NCI-H1694 treated with DMSO at 0.1 percent for 48 hours (cell line): ENCODE data around the gene FAM13A.

ENCODE experiments used
- DNase-seq: peaks from one replicate; lab custom pipeline; 2025; lab: John Stamatoyannopoulos, UW

FAM13A gene

DNA sequence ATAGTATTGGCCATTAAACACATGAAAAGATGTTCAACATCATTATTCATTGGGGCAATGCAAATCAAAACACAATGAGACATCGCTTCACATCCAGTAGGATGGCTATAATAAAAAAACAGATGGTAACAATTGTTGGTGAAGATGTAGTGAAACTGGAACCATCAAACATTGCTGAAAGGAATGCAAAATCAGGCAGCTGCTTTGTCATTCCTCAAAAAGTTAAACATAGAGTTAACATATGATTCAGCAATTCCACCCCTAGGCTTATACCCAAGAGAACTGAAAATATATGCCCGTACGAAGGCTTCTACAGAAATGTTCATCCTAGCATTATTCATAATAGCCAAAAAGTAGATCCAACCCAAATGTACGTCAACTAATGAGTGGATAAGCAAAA, 215.3 kb downstream of the FAM13A start:
- no peak for DNase-seq

DNA sequence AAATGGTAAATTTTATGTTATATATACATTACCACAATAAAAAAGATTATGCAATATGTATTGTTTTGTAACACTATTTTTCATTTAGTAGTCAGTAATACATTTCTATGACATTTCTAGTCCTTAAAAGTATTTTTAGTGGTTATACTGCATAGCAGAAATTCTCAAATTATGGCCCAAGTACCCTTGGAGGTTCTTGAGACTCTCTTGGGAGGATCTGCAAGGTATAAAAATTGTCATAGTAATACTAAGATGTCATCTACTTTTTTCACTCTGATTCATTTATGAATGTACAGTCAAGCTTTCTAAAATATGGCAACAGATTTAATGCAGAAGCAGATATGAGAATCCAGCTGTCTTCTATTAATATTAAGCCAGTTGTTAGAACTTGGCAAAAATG, 220.8 kb downstream of the FAM13A start:
- no peak for DNase-seq

DNA sequence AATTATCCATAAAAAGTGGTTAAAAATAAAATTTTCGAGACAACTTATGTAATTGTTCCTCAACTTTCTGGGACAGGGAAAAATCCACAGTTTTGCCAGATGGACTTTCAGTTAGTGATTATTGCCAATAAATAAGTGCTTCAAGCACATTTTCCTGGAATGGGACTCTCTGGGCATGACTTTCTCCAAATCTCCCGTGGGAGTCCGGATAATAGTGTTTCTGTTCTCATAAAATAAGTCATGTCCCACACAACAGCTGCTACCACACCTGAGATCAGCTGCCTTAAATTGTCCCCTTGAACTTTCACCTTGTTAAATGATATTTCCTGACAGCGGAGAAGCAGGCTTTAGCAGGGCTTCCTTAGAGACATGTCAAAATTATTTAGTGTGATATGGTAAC, 226.0 kb downstream of the FAM13A start:
- DNase-seq, result no peak

DNA sequence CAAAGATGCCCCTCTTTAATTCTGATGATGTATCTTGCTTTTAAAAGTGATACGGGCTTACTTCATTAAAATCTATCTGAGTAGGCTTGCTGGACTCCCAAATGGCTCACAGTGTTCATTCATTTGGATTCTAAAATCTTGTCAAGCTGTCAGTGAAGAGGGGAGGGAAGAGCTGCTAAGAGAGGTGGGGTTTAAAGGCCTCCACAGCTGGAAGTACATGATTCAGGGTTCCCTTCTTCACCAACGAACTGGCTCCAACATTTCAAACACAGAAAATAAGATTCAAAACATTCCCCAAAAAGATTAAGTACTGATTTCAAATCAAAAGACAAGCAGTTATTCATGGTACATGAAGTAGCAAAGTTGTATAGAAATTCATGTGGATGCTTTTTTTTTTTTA, 226.4 kb downstream of the FAM13A start:
- DNase-seq, result no peak

DNA sequence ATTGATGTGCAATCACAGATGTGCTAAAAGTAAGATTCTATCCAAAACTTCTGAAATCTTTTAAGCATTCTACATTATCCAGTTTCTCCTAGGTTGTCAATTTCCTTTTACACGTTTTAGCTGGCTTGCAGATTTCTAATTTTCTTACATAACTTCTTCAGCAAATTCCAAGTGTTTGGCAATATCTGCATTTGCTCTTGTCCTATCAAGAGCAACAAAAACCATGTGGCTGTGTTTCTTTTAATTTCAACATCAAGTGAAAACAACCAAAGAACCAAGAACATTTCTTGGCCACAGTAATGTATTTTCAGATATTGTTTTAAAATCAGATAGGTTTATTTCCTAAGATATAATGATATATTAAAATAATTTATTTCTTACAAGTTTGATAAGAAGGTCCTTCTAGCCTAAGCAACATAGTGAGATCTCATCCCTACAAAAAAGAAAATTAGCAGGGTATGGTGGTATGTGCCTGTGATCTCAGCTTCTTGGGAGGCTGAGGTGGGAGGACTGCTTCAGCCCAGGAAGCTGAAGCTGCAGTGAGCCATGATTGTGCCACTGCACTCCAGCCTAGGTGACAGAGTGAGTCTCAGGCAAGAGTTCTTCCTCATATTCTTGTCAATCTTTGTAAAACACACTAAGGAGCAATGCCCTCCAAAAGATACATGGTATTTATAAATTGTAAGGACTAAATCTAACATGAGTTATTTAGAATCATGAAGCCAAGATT, 228.0 kb downstream of the FAM13A start:
- no peak for DNase-seq

- DNase-seq, result no peak
Measured at GRCh38 chr4:88827442-88827841, 229.5 kb downstream of the FAM13A start.

DNA sequence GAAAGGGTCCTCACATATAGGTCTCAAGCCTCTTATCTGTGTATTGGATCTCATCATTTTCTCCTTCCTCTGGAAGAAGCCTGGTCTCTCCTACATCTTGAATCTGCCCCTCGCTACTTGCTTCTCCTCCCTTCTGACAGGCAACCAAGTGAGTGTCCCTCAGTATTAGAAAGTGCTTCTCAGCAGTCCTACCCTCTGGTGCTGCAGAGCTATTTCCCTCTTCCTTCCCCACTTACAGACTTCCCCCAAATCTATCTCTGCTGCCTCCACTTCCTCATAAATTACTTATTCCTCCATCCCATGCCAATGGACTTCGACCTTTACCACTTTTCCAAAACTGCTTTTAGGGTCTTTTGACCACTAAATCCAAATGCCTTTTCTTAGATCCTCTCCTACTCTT, 230.2 kb downstream of the FAM13A start:
- no peak for DNase-seq

- no peak for DNase-seq
Measured at GRCh38 chr4:88825931-88826330, 231.1 kb downstream of the FAM13A start.

DNA sequence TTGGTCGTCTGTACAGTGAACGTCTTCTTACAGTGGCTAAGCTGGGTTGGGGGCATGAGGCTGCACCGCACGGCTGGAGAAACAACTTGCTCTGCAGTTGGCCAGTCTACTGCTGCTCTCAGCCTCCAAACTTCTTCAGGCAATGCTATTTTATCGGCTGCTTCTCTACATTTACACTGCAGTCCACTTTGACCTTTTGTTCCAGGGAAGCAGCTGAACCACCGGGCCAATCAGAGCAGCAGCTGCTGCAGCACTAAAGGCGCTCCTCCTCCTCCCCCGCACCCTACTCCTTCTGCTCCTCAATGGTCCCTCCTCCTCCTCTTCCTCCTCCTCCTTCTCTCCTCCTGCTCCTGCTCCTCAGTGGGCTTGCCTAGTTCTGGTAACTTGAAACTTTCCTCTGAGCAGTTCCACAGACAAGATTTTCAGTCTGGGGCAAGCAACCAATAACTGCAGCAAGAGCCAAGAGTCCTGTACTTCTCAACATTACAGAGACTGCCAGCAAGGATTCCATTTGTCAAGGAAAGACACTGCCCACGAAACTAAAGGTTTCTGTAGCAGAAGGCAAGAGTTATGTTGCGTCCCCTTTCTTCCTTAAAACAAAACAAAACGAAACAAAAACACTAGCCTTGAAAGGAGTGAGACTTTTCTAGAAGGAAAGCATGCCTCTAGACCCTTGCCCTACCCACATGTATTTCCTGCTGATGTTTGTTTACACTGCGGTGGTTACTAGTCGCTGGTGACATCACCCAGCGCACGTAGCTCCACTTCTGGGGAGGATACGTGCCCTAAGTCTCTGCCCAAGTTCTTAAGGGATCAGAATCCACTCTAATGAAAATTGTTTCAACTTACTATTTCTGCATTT, 233.7 kb downstream of the FAM13A start:
- DNase-seq, result no peak

GRCh38 chr4:88822034-88822789, 234.8 kb downstream of the FAM13A start:
- no peak for DNase-seq

GRCh38 chr4:88821522-88821921, 235.5 kb downstream of the FAM13A start:
- DNase-seq, result no peak

- no peak for DNase-seq
Measured at GRCh38 chr4:88820698-88821415, 236.1 kb downstream of the FAM13A start.

- peak; percentile 89 for DNase-seq
Measured at GRCh38 chr4:88819818-88820697, 236.9 kb downstream of the FAM13A start.

DNA sequence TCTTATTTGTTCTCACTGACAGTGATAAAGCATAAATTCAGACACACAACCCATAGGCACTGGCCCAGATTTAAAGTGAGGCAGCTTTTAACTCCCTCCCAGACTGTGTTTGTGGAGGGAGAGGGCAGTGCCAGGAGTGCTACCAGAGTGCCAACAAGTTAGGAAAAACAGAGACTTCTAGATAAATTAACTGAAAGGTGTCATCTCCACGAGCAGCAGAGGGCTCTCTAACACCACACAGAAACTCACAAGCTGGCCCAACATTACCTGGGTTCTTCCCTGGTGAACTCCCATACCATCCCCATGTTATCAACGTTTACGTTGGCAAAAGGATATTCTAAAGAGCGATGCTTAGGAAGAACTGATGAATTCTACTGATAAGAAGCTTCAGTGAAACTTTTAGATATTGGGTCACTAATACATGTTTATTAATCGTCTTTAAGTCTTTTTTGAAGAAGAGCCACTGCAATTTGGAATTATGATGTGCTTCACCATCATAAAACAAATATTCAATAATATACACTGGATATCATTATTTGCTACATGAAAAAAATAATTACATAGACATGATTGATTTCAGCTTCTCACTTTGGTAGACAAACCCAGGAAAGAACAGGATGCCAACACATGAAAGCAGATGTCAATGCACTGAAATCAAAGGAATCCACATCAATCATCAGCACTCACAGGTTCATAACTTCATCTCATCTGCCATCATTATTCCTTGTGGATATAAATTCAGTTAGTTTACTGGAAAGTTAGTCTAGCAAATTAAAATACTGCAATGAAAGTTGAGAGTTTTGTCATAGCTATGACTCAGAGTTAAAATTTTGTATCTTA, 238.1 kb downstream of the FAM13A start:
- peak; percentile 35 for DNase-seq

GRCh38 chr4:88817740-88818139, 239.2 kb downstream of the FAM13A start:
- no peak for DNase-seq

DNA sequence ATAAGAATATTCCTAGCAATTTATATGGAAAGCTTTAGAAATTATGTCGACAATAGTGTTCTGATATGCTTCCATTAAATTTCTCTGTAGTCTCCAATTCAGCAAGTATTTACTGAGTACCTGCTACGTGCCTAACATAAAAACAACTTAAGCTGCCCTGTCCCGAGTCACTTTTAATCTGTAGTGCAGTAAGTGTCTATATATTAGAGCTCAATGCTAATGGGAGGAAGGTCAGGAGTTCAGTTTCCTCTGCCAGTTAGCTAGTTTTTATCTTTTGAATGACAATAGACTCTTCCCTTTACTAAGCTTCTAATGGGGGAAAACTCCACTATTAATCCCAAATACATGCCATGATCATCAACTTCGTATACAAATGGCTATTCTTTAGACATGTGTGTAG, 240.6 kb downstream of the FAM13A start:
- no peak for DNase-seq

GRCh38 chr4:88814043-88814617, 242.9 kb downstream of the FAM13A start:
- DNase-seq, result no peak

GRCh38 chr4:88813013-88813412, 244.0 kb downstream of the FAM13A start:
- DNase-seq, result no peak

GRCh38 chr4:88812420-88812819, 244.6 kb downstream of the FAM13A start:
- DNase-seq, result no peak

GRCh38 chr4:88811904-88812303, 245.1 kb downstream of the FAM13A start:
- DNase-seq, result no peak
